22Rv1 (cell line): Measurements from ENCODE around the gene PMM2.

Experiments
- ZFX ChIP-seq: fragments of 450-650 bp; IDR thresholded peaks from 2 replicates; pipeline ENCODE4 v1.6.1; 2017; ENCODE audit warnings: antibody characterized with exemption, borderline replicate concordance
- TF ChIP-seq, protein P1 (sequence below): fragments of 450-650 bp; IDR thresholded peaks from 2 replicates; pipeline ENCODE4 v1.5.1; 2017; ENCODE audit warnings: mild to moderate bottlenecking

DNA sequence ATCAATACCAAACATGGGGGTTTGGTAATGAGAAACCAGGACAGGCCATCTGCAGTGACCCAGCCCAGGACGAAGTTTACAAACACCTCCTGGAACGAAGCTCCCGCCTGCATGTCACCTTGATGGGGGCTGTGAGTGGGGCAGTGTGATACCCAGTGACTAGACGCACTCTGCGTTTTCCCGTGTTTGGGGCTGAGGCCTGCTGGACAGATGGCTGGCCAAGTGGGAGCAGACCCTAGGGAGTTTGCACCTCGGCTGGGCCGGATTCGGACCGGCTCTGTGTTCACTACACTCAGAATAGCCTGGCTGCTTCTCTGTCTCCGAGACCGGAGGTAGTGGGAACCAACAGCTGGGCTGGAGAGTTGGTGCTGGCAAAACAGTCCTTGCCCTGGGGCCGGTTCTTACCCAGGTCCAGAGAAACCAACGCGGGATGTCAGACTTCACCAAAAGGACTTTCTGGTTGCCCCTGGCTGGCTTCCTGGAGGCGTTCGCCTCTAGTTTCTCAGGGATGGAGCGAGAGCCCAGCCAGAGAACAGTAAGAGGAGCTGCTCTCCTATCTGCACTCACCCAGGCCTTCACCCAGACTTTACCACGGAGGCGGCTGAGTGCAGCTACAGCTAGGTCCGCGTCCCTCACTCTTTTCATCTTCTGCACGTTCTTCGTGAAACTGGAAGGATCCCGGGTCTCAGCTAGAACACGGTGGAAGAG is 50.7 kb downstream of the PMM2 start:
- TF ChIP-seq, protein P1, sequence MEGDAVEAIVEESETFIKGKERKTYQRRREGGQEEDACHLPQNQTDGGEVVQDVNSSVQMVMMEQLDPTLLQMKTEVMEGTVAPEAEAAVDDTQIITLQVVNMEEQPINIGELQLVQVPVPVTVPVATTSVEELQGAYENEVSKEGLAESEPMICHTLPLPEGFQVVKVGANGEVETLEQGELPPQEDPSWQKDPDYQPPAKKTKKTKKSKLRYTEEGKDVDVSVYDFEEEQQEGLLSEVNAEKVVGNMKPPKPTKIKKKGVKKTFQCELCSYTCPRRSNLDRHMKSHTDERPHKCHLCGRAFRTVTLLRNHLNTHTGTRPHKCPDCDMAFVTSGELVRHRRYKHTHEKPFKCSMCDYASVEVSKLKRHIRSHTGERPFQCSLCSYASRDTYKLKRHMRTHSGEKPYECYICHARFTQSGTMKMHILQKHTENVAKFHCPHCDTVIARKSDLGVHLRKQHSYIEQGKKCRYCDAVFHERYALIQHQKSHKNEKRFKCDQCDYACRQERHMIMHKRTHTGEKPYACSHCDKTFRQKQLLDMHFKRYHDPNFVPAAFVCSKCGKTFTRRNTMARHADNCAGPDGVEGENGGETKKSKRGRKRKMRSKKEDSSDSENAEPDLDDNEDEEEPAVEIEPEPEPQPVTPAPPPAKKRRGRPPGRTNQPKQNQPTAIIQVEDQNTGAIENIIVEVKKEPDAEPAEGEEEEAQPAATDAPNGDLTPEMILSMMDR: no peak
- no peak for TF ChIP-seq ZFX
